Measurements from ENCODE around the gene COLGALT1.
A peak's percentile ranks its signal among the peaks of the same experiment; 100 is the strongest.
"Not testable (repeated sequence)": the region's sequence is repeated elsewhere in the genome, so short reads cannot be mapped to it uniquely, and the experiment has no call there.

Gene COLGALT1
- 165 to 671 (median 484) reads per million in 18 experiments for total RNA-seq

GRCh38 chr19:17555480-17555928 lies at the start of gene COLGALT1:
TSS of gene COLGALT1 (plus strand) at chr19:17555649. CDS start at chr19:17555714, 65 bp downstream.
- peak; percentile 99 to 100 for DNase-seq

DNA sequence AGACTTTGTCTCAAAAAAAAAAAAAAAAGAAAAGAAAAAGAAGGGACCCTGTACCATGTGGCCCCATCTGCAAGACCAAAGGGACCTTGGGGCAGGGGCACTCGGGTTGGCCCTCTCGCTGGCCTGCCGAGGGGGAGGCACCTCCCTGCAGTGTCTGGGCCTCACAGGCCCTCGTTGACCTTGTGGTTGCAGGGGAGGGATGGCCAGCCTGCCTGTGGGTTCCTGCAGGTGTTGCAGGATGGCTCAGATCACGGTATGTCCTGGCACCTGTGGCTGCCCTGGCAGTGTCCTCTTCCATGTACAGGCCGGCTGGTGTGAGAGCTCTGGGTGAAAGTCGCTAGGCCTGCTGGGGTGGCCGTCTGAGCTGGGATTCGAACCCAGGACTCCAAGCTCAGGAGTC lies 48.7 kb upstream of the COLGALT1 start:
- no peak for DNase-seq

DNA sequence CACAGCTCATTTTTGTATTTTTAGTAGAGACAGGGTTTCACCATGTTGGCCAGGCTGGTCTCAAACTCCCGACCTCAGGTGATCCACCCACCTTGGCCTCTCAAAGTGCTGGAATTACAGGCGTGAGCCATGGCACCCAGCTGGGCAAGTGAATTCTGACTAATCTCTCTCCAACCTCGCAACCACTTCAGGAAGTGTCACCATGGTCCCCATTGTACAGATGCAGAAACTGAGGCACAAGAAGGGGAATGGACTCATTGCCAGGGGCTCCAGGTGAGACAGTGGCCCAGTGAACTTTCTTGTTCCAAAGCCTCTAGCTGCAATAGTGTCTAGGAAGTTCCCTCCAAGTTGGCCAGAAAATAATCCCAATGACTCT lies 46.9 kb upstream of the COLGALT1 start:
- peak in 1 of 2 donors; percentile 25 for DNase-seq

DNA sequence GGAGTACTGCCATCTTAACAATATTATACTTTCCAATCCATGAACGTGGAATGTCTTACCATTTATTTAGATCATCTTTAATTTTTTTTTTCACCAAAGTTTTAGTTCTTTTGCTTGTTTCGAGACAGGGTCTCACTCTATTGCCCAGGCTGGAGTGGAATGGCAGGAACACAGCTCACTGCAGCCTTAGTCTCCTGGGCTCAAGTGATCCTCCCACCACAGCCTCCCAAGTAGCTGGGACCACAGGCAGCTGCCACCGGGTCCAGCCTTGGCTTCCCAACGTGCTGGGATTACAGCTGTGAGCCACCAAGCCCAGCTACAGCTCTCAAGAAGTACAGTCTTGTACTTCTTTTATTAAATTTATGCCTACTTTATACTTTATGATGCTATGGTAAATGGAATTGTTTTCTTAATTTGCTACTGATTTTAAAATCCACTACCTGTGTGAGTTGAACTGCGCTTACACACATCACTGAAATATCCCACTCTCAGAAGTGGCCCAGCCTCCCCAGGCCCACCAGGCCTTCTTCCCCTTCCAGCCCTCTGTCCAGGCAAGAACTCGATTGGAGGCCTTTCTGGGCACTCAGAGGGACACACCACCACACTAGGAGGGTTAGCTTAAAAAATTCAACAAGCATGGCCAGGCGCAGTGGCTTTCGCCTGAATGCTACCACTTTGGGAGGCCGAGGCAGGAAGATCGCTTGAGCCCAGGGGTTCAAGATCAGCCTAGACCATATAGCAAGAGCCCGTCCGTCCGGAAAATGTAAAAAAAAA lies 45.0 kb upstream of the COLGALT1 start:
- DNase-seq = peak in 1 of 2 donors; percentile 44

- DNase-seq = peak; percentile 88 to 91
Observed at GRCh38 chr19:17511724-17512573, 43.5 kb upstream of the COLGALT1 start.

DNA sequence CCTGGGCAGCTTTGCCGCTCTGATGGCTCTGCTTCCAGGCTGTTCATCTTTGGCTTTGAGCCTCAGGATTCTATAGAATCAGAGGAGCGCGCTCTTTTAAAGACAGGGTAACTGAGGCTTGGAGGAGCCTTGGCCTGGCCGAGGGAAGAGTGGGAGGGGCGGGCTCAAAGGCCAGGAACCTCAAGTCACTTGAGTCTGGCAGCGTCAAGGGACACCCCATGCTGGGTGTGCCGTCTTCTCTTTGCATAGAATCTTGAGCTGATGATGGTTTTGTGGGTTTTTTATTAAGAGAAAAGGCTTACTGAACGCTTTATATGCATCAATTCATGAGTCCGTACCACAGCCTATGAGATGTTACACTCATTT lies 42.9 kb upstream of the COLGALT1 start:
- DNase-seq = peak in 1 of 2 donors; percentile 32

DNA sequence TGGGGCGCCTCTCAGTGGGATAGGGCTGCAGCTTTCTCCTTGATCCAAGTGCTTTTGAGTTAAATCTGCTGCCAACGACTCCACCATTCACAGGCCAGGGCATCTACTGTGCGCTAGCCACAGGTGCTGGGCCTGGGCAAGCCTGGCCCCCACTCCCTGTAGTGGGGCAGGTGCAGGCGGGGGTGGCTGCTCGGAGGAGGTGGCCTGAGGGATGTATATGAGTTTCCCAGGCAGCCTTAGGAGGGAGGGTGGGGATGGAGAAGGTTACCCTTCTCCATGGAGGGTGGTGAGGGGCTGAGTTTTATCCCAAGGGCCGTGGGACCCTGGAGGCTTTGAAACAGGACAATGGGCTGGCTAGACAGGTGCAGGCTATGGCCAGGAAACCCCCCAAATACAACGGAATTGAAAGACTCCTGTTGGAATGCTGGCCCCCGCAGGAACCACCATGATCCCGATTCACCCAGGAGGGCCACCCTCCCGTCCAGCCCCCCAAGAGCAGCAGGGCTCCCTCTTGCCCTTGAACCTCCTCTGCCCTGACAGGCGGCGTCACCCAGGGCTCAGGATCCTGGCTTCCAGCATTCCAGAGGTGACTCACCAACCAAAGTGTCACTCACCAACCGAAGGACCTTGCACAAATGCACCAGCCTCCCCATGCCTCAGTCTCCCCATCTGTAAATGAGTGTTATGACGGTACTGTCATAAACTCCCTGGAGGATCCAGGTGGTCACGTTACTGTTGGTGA lies 39.9 kb upstream of the COLGALT1 start:
- no peak for DNase-seq

DNA sequence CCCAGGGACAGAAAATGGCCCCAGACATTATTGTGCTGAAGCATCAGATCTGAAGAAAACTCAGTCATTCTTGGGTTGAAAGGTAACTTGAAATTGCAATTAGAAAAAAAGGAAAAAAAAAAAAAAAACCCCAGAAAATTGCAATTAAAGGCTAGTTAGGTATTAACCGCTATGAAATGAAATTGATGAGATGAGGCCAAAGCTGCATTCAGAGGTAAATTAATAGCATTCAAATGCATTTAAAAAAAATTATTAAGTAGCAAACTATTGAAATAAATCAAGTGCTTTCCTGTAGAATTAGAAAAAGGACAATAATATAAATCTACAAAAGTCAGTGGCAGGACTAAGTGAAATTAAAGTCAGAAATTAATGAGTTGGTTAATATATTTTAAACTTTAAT lies 37.6 kb upstream of the COLGALT1 start:
- DNase-seq = no peak

DNA sequence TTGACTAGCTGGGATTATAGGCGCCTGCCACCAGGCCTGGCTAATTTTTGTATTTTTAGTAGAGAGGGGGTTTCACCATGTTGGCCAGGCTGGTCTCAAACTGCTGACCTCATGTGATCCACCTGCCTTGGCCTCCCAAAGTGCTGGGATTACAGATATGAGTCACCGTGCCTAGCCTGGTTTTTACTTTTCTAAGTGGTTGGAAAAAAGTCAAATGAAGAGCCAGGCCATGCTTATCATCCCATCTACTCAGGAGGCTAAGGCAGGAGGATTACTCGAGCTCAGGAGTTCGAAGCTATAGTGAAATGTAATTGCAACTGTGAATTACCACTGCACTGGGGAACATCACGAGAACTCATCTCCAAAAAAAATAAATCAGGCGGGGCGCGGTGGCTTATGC lies 36.8 kb upstream of the COLGALT1 start:
- DNase-seq = not testable (repeated sequence)

- DNase-seq = no peak
Observed at GRCh38 chr19:17519967-17520366, 35.5 kb upstream of the COLGALT1 start.

GRCh38 chr19:17520865-17521264 lies 34.6 kb upstream of the COLGALT1 start:
- DNase-seq = no peak

DNA sequence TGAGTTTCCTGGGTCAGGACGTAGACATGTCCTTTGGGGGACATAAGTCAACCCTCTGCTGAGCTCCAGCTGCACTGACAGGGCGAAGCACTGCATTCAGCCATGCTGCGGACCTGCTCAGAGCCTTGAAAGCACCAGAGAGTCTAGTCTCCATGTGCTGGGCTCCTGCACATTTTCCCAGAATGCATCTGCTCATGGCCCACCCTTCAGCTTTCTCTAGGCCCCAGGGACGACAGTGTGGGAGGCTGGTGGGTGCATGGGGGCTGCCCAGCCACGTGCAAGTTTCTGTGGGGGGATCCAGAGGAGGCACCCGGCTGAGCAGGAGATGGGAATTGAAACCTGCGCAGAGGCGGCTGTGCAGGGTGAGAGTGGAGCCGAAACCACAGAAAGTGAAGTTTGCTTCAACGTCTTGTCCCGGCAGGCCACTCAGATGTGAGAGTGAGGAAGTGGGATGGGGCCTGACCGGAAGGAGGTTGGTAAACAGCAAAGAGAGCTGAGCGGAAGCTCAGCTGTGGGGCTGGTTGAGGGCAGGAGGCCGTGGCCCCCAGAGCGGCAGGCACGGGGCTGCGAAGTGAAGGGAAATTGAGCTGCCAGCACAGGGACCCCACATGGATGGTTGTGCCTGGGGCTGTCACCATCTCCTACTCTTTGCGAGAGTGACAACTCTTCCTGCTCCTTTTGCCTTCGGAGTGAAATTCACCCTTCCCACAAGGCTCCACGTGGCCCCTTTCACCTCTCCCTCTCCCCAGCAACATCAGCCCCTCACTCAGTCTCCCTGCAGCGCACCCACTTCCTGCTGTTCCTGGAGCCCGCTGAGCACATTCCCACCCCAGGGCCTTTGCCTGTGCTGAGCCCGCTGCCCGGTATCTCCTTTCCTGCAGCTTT lies 32.2 kb upstream of the COLGALT1 start:
- DNase-seq = peak; percentile 91 to 92

- no peak for DNase-seq
Observed at GRCh38 chr19:17524651-17525050, 30.8 kb upstream of the COLGALT1 start.

DNA sequence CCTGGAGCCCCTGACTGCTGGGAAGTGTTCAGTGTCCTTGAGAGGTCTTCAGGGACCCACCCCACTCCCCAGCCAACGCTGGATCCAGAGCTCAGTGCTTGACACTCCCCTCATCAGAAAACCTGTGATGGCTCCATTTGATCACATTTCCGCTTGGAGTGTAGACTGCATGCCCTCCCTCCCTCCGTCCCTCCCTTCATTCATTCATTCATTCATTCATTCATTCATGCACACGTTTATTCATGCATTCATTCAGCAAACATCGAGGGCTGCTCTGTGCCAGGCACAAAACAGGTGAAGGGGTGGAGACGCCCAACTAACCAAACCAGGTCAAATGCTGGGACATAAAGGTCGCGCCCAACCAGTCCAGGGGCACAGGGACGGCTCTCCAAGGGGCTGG lies 30.3 kb upstream of the COLGALT1 start:
- no peak for DNase-seq

GRCh38 chr19:17526922-17527321 lies 28.5 kb upstream of the COLGALT1 start:
- no peak for DNase-seq

- DNase-seq = no peak
Observed at GRCh38 chr19:17527326-17527725, 28.1 kb upstream of the COLGALT1 start.

DNA sequence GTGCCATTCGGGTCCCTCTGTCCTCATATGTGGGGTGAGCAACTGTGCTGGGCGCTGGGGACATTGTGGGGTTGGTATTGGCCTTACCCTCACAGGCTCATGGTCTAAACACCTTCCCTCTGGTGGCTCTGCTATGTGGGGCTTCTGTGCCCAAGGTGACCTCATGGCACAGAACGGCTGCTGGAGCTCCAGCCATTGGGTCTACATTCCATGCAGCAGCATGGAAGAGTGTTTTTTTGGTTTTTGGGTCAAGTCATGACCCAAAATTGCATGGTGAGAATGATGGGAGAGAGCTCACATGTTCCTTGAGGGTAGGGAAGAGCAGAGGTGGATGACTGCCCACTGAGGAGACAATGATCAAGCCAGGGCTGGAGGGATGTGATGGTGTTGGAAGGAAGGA lies 26.8 kb upstream of the COLGALT1 start:
- DNase-seq = no peak

DNA sequence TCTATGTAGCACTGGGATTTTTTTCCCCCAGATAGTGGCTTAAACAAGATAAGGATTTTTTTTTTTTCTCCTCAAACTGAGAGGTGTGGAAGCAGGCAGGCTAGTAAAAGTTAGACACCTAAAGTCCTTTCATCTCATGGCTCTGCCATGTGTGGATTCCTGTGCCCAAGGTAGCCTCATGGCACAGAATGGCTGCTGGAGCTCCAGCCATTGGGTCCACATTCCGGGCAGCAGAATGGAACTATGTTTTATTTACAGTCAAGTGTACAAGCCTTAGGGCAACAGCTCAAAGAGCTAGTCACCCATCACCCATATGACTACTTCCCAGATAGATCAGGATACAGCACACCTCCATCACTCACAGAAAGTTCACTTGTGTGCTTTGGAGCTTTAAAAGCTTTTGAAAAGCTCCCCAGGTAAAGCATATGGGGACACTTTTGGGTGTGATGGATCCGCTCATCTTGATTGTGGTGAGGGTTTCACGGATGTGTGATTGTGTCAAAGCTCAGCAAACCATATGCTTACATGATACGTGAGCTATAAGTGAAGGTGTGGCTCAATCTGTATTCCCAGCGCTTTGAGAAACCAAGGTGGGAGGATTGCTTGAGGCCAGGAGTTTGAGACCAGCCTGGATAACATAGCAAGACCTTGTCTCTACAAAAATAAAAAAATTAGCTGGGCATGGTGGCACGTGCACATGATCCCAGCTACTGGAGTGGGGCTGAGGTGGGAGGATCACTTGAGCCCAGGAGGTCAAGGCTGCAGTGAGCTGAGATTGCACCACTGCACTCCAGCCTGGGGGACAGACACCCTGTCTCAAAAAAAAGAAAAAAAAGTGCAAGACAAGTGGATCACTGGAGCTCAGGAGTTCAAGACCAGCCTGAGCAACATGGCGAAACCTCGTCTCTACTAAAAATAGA lies 25.9 kb upstream of the COLGALT1 start:
- no peak for DNase-seq

- peak; percentile 26 to 58 for DNase-seq
Observed at GRCh38 chr19:17530586-17530985, 24.9 kb upstream of the COLGALT1 start.

DNA sequence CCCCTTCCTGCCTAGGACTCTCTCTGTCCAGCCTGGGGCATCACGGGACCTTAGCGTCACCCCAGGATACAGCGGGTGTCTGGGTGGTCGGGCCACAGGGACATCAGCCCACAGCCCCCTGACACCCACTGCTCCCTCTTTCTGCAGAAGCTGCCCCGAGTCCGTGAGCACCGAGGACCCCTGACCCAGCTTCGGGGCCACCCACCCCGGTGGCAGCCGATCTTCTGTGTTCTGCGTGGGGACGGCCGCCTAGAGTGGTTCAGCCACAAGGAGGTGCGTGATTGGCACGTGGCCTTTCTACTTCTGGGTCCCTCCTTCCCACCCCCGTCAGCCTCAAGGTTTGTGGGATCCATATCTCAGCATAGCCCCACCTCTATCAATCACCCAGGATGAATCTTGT lies 23.3 kb upstream of the COLGALT1 start:
- no peak for DNase-seq

- DNase-seq = no peak
Observed at GRCh38 chr19:17532557-17532956, 22.9 kb upstream of the COLGALT1 start.
